AG04449 (cell line): ENCODE results near the gene ASCC2.

Experiments
- CTCF ChIA-PET: fragments of 350-600 bp; formaldehyde crosslinking; extraction: SDS; loops from one replicate; lab custom pipeline; 2021; ENCODE audit warnings: antibody characterized with exemption; lab: Yijun Ruan, JAX
- POLR2A ChIA-PET: fragments of 400-600, 350-600 bp; formaldehyde crosslinking; extraction: SDS; loops from one replicate; lab custom pipeline; 2020; ENCODE audit warnings: antibody characterized with exemption, inconsistent platforms; lab: Yijun Ruan, JAX
- DNase-seq: peaks from one replicate; pipeline ENCODE4 v3.0.0-alpha.2; 2010; ENCODE audit warnings: low read depth, low spot score
- H3K4me3 ChIP-seq: 2 replicates; pipeline ENCODE4 v1.5.1; 2011; ENCODE audit warnings: low read depth, mild to moderate bottlenecking, control low read depth, low read length
- TF ChIP-seq, protein P1 (sequence below): IDR thresholded peaks from one replicate; pipeline ENCODE4 v1.5.1; 2011; ENCODE audit warnings: mild to moderate bottlenecking, moderate library complexity, low read length, control low read depth, inconsistent platforms; ENCODE audit not compliant: insufficient read depth; ENCODE audit errors: missing control alignments

The ASCC2 gene

GRCh38 chr22:29753808-29754657, 84.0 kb downstream of the ASCC2 start:
- no peak for DNase-seq
- TF ChIP-seq, protein P1, sequence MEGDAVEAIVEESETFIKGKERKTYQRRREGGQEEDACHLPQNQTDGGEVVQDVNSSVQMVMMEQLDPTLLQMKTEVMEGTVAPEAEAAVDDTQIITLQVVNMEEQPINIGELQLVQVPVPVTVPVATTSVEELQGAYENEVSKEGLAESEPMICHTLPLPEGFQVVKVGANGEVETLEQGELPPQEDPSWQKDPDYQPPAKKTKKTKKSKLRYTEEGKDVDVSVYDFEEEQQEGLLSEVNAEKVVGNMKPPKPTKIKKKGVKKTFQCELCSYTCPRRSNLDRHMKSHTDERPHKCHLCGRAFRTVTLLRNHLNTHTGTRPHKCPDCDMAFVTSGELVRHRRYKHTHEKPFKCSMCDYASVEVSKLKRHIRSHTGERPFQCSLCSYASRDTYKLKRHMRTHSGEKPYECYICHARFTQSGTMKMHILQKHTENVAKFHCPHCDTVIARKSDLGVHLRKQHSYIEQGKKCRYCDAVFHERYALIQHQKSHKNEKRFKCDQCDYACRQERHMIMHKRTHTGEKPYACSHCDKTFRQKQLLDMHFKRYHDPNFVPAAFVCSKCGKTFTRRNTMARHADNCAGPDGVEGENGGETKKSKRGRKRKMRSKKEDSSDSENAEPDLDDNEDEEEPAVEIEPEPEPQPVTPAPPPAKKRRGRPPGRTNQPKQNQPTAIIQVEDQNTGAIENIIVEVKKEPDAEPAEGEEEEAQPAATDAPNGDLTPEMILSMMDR, result no peak
- ChIA-PET CTCF (interaction anchor here (1.0 kb wide), 1 partner anchor 251 kb away, joined by 7 read pairs; no protein-coding TSS in a partner anchor), POLR2A (no interaction called here)
- H3K4me3 ChIP-seq, result no peak overlapping the region

DNA sequence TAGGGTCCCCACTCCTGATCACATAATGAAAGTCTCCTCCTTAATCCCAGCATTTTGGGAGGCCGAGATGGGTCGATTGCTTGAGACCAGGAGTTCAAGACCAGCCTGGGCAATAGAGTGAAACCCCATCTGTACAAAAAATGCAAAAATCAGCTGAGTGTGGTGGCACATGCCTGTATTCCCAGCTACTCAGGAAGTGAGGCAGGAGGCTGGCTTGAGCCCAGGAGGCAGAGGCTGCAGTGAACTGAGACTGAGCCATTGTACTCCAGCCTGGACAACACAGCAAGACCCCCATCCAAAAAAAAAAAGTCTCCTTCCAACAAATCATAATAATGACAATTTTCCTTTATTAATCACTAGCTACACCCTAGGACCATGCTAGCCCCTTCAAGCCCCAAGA, 86.4 kb downstream of the ASCC2 start:
- DNase-seq, result no peak
- TF ChIP-seq, protein P1, result no peak
- CTCF ChIA-PET, result interaction anchor here (1.0 kb wide), 2 partner anchors 10 to 253 kb away, joined by 3 read pairs; no protein-coding TSS in a partner anchor
- no peak overlapping the region for H3K4me3 ChIP-seq
- POLR2A ChIA-PET, result no interaction called here

DNA sequence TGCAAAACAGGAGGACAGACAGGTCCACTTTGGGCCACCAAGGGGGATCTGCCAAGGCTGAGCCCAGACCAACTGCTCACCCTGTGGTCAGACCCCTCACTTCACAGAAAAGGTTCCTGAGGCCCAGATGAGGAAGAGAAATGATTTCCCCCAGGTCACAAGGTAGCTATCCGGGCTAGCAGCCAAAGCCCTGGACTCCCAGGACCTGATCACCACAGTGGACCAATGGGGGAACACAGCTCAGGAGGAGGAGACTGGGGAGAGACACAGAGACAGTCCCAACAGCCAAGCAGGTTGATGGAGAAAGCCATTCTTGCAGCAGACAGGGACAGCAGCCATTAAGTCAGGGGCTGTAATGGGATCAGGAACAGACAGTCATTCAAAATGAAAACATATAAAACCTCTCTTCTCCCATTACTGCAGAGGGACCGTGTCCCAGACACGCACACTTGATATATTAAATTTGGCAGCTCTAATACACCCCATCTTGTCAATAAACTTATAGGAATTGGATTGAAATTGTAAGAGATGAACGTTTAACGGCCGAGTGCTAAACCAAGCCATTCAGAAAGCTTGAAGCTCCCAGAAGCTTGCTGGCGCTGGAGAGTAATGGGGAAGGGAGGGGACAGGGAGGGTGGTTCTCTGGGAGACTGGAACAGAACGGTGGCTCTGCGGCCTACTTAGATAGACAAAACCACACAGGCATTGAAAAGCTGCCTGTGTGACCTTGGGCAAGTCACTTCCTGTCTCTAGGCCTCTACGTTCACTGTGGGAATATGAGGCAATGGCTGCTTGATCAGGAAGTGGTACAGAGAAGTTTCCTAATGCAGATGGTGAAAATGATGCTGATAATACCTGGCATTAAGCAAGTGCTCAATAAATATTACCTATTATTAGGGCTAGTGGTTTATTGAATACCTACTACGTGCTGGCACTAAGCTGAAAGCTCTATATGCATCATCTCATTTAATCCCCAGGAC, 87.2 kb downstream of the ASCC2 start:
- CTCF ChIA-PET, result interaction anchor here (1.7 kb wide), 1 partner anchor 27 kb away, joined by 3 read pairs; no protein-coding TSS in a partner anchor
- DNase-seq, result no peak
- TF ChIP-seq, protein P1, result no peak
- POLR2A ChIA-PET, result no interaction called here
- H3K4me3 ChIP-seq, result no peak overlapping the region

GRCh38 chr22:29750029-29750428, 88.0 kb downstream of the ASCC2 start:
- TF ChIP-seq, protein P1, result no peak
- ChIA-PET POLR2A (no interaction called here), CTCF (interaction anchor here (1.7 kb wide), 1 partner anchor 26 kb away, joined by 3 read pairs; no protein-coding TSS in a partner anchor)
- H3K4me3 ChIP-seq, result no peak overlapping the region
- no peak for DNase-seq

DNA sequence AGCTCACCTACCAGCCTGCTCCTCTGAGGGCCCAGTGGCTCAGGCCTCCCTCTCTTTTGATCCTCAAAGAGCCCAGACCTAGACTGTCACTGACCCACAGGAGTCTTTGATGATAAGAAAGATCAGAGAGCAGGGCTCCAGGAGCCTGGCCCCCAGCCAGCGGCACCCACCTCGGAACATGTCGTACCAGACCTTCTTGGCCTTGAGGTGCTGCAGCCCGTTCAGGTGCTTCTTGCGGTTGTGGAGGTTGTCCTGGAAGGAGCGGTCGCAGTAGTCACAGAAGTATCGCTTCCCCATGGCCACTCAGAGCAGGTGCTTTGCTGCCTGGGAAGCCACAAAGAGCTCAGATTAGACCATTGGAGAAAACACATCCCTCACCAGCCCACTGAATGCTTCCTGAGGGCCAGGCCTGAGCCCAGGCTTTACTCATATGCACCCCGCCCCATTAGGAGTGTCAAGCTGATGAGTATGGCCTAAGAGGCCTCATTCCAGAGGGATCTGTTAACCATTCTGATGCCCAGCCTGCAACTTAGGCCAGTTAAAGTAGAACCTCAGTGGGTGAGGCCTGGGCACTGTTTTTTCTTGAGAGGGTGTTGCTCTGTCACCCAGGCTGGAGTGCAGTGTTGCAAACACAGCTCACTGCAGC, 89.7 kb downstream of the ASCC2 start:
- TF ChIP-seq, protein P1, result no peak
- DNase-seq, result no peak
- CTCF ChIA-PET, result no interaction called here
- H3K4me3 ChIP-seq, result no peak overlapping the region
- POLR2A ChIA-PET, result no interaction called here
